B cell (primary cell): Measurements from ENCODE around the gene SCN4A.
"Not testable (repeated sequence)": the region's sequence is repeated elsewhere in the genome, so short reads cannot be mapped to it uniquely, and the experiment has no call there.

Experiments used
- CTCF ChIP-seq: fragments of 200-600 bp; IDR thresholded peaks from one replicate; pipeline ENCODE4 v1.8.0; 2022; ENCODE audit warnings: antibody characterized with exemption, mild to moderate bottlenecking
- EZH2 ChIP-seq: IDR thresholded peaks from 2 replicates; pipeline ENCODE4 v1.6.1; 2012; ENCODE audit warnings: borderline replicate concordance, low read depth, mild to moderate bottlenecking, moderate library complexity, low read length; ENCODE audit not compliant: insufficient read depth, poor library complexity, severe bottlenecking

GRCh38 chr17:63892316-63893037 lies 80.2 kb downstream of the SCN4A start:
- not testable (repeated sequence) for TF ChIP-seq CTCF, EZH2
